H1 (cell line): Measurements from ENCODE around the gene PBX1. TPM values are rescaled to one million over a fixed set of nuclear protein-coding genes. Genes with fewer than 3 reads are reported as not detected.

ENCODE experiments used
- CTCF ChIA-PET: fragments of 300-600 bp; sonication (Branson Sonifier 250); formaldehyde crosslinking; loops from one replicate; lab custom pipeline; 2021; ENCODE audit not compliant: partially characterized antibody; lab: Charles Lee
- POLR2A ChIA-PET: fragments of 300-600 bp; sonication (Branson Sonifier 250); formaldehyde crosslinking; loops from one replicate; lab custom pipeline; 2021; ENCODE audit warnings: inconsistent platforms; ENCODE audit not compliant: partially characterized antibody; lab: Charles Lee
- DNase-seq, 2 experiments: peaks; one replicate each; pipeline versions ENCODE4 v3.0.0 to v3.0.0-alpha.2; 2010 to 2022; ENCODE audit warnings: low spot score in 2 of 2, low read depth in 1 of 2, mixed read lengths in 1 of 2
- FAIRE-seq: peaks from 2 replicates; lab custom pipeline; 2011; peaks lifted over from hg19 to GRCh38; lab: Jason Lieb, UNC
- H2AFZ ChIP-seq: 2 replicates; pipeline ENCODE4 v1.8.1; 2012; ENCODE audit warnings: low read length, inconsistent platforms
- H2AK5ac ChIP-seq: 2 replicates; pipeline ENCODE4 v1.6.1; 2013; ENCODE audit warnings: low read depth, low read length
- H2BK120ac ChIP-seq: replicated peaks from 2 replicates; pipeline ENCODE3; 2013; ENCODE audit warnings: low read depth, low read length, inconsistent platforms
- H2BK12ac ChIP-seq: 2 replicates; pipeline ENCODE4 v1.6.1; 2013; ENCODE audit warnings: low read depth, low read length
- H2BK15ac ChIP-seq: 2 replicates; pipeline ENCODE4 v1.6.1; 2013; ENCODE audit warnings: low read length
- H2BK20ac ChIP-seq: 2 replicates; pipeline ENCODE4 v1.6.1; 2013; ENCODE audit warnings: low read length
- H2BK5ac ChIP-seq: 2 replicates; pipeline ENCODE4 v1.6.1; 2013; ENCODE audit warnings: low read depth, low read length
- H3K14ac ChIP-seq: 2 replicates; pipeline ENCODE4 v1.6.1; 2013; ENCODE audit warnings: inconsistent platforms; ENCODE audit not compliant: insufficient read length
- H3K18ac ChIP-seq: 2 replicates; pipeline ENCODE4 v1.6.1; 2013; ENCODE audit warnings: low read length; ENCODE audit errors: extremely low read depth
- H3K23ac ChIP-seq: 2 replicates; pipeline ENCODE4 v1.6.1; 2013; ENCODE audit warnings: inconsistent platforms; ENCODE audit not compliant: insufficient read length
- H3K23me2 ChIP-seq: 2 replicates; pipeline ENCODE4 v1.6.1; 2013; ENCODE audit warnings: low read depth, low read length
- H3K27ac ChIP-seq: 2 replicates; pipeline ENCODE4 v1.6.1; 2011; ENCODE audit warnings: low read depth, low read length, inconsistent platforms
- H3K27me3 ChIP-seq, 4 experiments: replicated peaks in 1 of 4; 1 replicate in 1 of 4; 2 replicates in 3 of 4; pipeline versions ENCODE4 v1.6.1 to v1.8.1; 2011 to 2013; ENCODE audit warnings: low read length in 3 of 4, mild to moderate bottlenecking in 3 of 4, inconsistent platforms in 2 of 4, mixed read lengths in 2 of 4, moderate library complexity in 1 of 4; ENCODE audit not compliant: control insufficient read depth in 3 of 4, insufficient read depth in 3 of 4; ENCODE audit errors: extremely low read depth in 1 of 4
- H3K36me3 ChIP-seq, 4 experiments: 2 replicates each; pipeline versions ENCODE4 v1.6.1 to v1.8.1; 2011 to 2013; ENCODE audit warnings: mild to moderate bottlenecking in 4 of 4, low read length in 3 of 4, moderate library complexity in 2 of 4, control low read depth in 1 of 4, inconsistent platforms in 1 of 4; ENCODE audit not compliant: insufficient read depth in 4 of 4, control insufficient read depth in 2 of 4
- H3K4ac ChIP-seq: replicated peaks from 2 replicates; pipeline ENCODE3; 2013; ENCODE audit warnings: low read length, low read depth, mixed read lengths, inconsistent platforms; ENCODE audit not compliant: insufficient read length
- H3K4me1 ChIP-seq, 4 experiments: replicated peaks in 1 of 4; 1 replicate in 1 of 4; 2 replicates in 3 of 4; pipeline versions ENCODE4 v1.6.1 to v1.8.1; 2011 to 2013; ENCODE audit warnings: low read length in 3 of 4, inconsistent platforms in 2 of 4, mixed read lengths in 1 of 4; ENCODE audit not compliant: insufficient read depth in 4 of 4, control insufficient read depth in 3 of 4
- H3K4me2 ChIP-seq, 2 experiments: 2 replicates each; pipeline versions ENCODE4 v1.6.1 to v1.8.1; 2011 to 2013; ENCODE audit warnings: low read depth in 2 of 2, low read length in 2 of 2, control low read depth in 1 of 2, inconsistent platforms in 1 of 2, mild to moderate bottlenecking in 1 of 2; ENCODE audit not compliant: insufficient read depth in 1 of 2
- H3K4me3 ChIP-seq, 4 experiments: fragments of 200-600, 300-600 bp in 1 of 4; sonication (generic), shearing (Covaris generic), sonication (Bioruptor Twin) in 1 of 4; 2 replicates each; pipeline versions ENCODE4 v1.5.1 to v1.8.1; 2011 to 2016; ENCODE audit warnings: low read length in 4 of 4, low read depth in 3 of 4, control low read depth in 2 of 4, inconsistent platforms in 2 of 4, mild to moderate bottlenecking in 2 of 4, mixed read lengths in 1 of 4, moderate library complexity in 1 of 4; ENCODE audit not compliant: insufficient read depth in 2 of 4; ENCODE audit errors: extremely low read depth in 1 of 4
- H3K56ac ChIP-seq: replicated peaks from 2 replicates; pipeline ENCODE3; 2013; ENCODE audit warnings: low read depth, mild to moderate bottlenecking, mixed read lengths, low read length, inconsistent platforms; ENCODE audit not compliant: insufficient read length
- H3K79me1 ChIP-seq: 2 replicates; pipeline ENCODE4 v1.6.1; 2013; ENCODE audit warnings: low read depth, low read length, control low read depth
- H3K79me2 ChIP-seq, 2 experiments: 2 replicates each; pipeline versions ENCODE4 v1.6.1 to v1.8.1; 2012 to 2013; ENCODE audit warnings: low read length in 2 of 2, mild to moderate bottlenecking in 2 of 2, inconsistent platforms in 1 of 2; ENCODE audit not compliant: insufficient read depth in 2 of 2, control insufficient read depth in 1 of 2
- H3K9ac ChIP-seq, 4 experiments: replicated peaks in 1 of 4; 1 replicate in 1 of 4; 2 replicates in 3 of 4; pipeline versions ENCODE4 v1.6.1 to v1.8.1; 2011 to 2013; ENCODE audit warnings: low read depth in 3 of 4, low read length in 3 of 4, control low read depth in 2 of 4, mild to moderate bottlenecking in 2 of 4, moderate library complexity in 2 of 4, inconsistent platforms in 1 of 4; ENCODE audit errors: extremely low read depth in 1 of 4
- H3K9me3 ChIP-seq, 2 experiments: 2 replicates each; pipeline versions ENCODE4 v1.6.1 to v1.8.1; 2012 to 2013; ENCODE audit warnings: mild to moderate bottlenecking in 2 of 2, moderate library complexity in 2 of 2, control low read depth in 1 of 2, inconsistent platforms in 1 of 2, low read depth in 1 of 2, low read length in 1 of 2, mixed read lengths in 1 of 2; ENCODE audit not compliant: insufficient read depth in 2 of 2
- H4K20me1 ChIP-seq, 2 experiments: replicated peaks in 1 of 2; 2 replicates each; pipeline versions ENCODE3 to v1.8.1; 2011 to 2013; ENCODE audit warnings: inconsistent platforms in 2 of 2, low read length in 2 of 2, mild to moderate bottlenecking in 1 of 2; ENCODE audit not compliant: insufficient read depth in 2 of 2, control insufficient read depth in 1 of 2
- H4K5ac ChIP-seq: 2 replicates; pipeline ENCODE4 v1.6.1; 2013; ENCODE audit warnings: low read length, low read depth, mixed read lengths, inconsistent platforms; ENCODE audit not compliant: insufficient read length
- H4K8ac ChIP-seq: 2 replicates; pipeline ENCODE4 v1.8.0; 2013; ENCODE audit warnings: mild to moderate bottlenecking, moderate library complexity, low read length, inconsistent platforms; ENCODE audit not compliant: insufficient read depth; ENCODE audit errors: extremely low read depth
- H4K91ac ChIP-seq: replicated peaks from 2 replicates; pipeline ENCODE3; 2013; ENCODE audit warnings: low read length, mixed read lengths, inconsistent platforms; ENCODE audit not compliant: insufficient read length
- ASH2L ChIP-seq: fragments of 200-600, 300-600 bp; sonication (generic); IDR thresholded peaks from one replicate; pipeline ENCODE4 v1.7.1; 2017; ENCODE audit warnings: low read length
- CBX5 ChIP-seq: fragments of 300-800, 300-1000 bp; sonication (generic); IDR thresholded peaks from 2 replicates; pipeline ENCODE4 v1.7.1; 2016; ENCODE audit warnings: antibody characterized with exemption, low read length, low read depth
- CHD2 ChIP-seq: IDR thresholded peaks from 2 replicates; pipeline ENCODE4 v1.6.1; 2012; ENCODE audit warnings: low read length, improper control_type of control experiment
- CTCF ChIP-seq, 3 experiments: IDR thresholded peaks; 1 replicate in 2 of 3; 2 replicates in 1 of 3; pipeline versions ENCODE4 v1.5.1 to v1.6.1; 2011; ENCODE audit warnings: low read length in 3 of 3, mild to moderate bottlenecking in 3 of 3, inconsistent platforms in 2 of 3, low read depth in 1 of 3, moderate library complexity in 1 of 3; ENCODE audit not compliant: insufficient read depth in 1 of 3; ENCODE audit errors: control extremely low read depth in 1 of 3
- RXRA ChIP-seq: IDR thresholded peaks from 2 replicates; pipeline ENCODE4 v1.6.1; 2011; ENCODE audit warnings: low read depth, mild to moderate bottlenecking, low read length, moderate library complexity; ENCODE audit not compliant: insufficient read depth
- SIN3A ChIP-seq, 2 experiments: IDR thresholded peaks in 1 of 2; conservative IDR thresholded peaks in 1 of 2; 2 replicates each; pipeline ENCODE4 v1.6.1; 2011 to 2012; ENCODE audit warnings: low read length in 2 of 2, improper control_type of control experiment in 1 of 2, low read depth in 1 of 2, mild to moderate bottlenecking in 1 of 2
- SUZ12 ChIP-seq: fragments of 200-600 bp; sonication (generic); IDR thresholded peaks from 2 replicates; pipeline ENCODE4 v1.6.1; 2012; ENCODE audit warnings: mild to moderate bottlenecking, inconsistent platforms, low read length, moderate library complexity, mixed read lengths
- WGBS, 2 experiments: shearing (Covaris generic) in 1 of 2; methylation state at CpG; one replicate each; pipeline versions ENCODE4 v1.1.6 to v1.1.7; 2013 to 2015; ENCODE audit warnings: low lambda C conversion rate in 2 of 2, mixed read lengths in 2 of 2, inconsistent platforms in 1 of 2, low coverage in 1 of 2, missing lambda C conversion rate in 1 of 2; ENCODE audit not compliant: insufficient replicate concordance in 2 of 2, insufficient coverage in 1 of 2, insufficient read length in 1 of 2; ENCODE audit errors: extremely low coverage in 1 of 2, missing lambda C conversion rate in 1 of 2; 5-methylcytosine and 5-hydroxymethylcytosine counted together
- polyA plus RNA-seq, 7 experiments: library from polyadenylated mRNA; depleted of rRNA in 3 of 7; stranded (reverse) in 5 of 7; unstranded in 2 of 7; fragments of >200 nt in 5 of 7; fragments of 200-250 nt in 2 of 7; gene quantifications; 1 replicate in 5 of 7; 2 replicates in 1 of 7; 4 replicates in 1 of 7; pipeline versions ENCODE4 v1.2.1 to v1.2.3, GENCODE V29; 2011 to 2013; ENCODE audit warnings: missing spikeins in 2 of 7, mixed read lengths in 2 of 7
- total RNA-seq: library from RNA; stranded (reverse); fragmentation: NEBNext Ultra II Directional; extraction: Animal tissue kit (Norgen Biotek cat#: 25700); gene quantifications from 2 replicates; pipeline ENCODE4 v1.2.1, GENCODE V29; 2021

PBX1 gene
- total and polyA plus RNA-seq, 2 of the 8 experiments (the other 6 are each of a cell fraction or from before 2014, with no cell fraction given) = 87.4 to 124 TPM

- Histone ChIP-seq H3K23me2 (no peaks in the 10 kb centered on the region), H2AK5ac (no peak overlapping the region), H3K4me3 (no peak overlapping the region), H3K56ac (no peak overlapping the region), H2BK5ac (no peak overlapping the region), H3K9ac (no peak overlapping the region; a peak in 2 of 7 replicates), H3K14ac (no peak overlapping the region), H2BK20ac (no peak overlapping the region), H2BK12ac (no peak overlapping the region), H4K5ac (no peak overlapping the region), H2BK120ac (no peak overlapping the region), H3K23ac (no peak overlapping the region), H3K18ac (no peak overlapping the region), H3K36me3 (0 out of 8 replicates have a peak, but pooled peaks cover 0 to 2% (median 0%) of the 10 kb centered on the region in 4 experiments), H4K8ac (no peak overlapping the region), H3K79me1 (peaks cover 2% of the 10 kb centered on the region; the same call in 1 of the 2 replicates), H2BK15ac (no peak overlapping the region), H4K20me1 (peaks cover 2 to 5% of the 10 kb centered on the region in 2 experiments), H3K4ac (no peak overlapping the region), H2AFZ (no peak overlapping the region), H3K9me3 (no peaks in the 10 kb centered on the region), H3K27me3 (no peaks in the 10 kb centered on the region), H3K79me2 (peaks cover 0 to 91% of the 10 kb centered on the region in 2 experiments; a peak in 3 of 4 replicates), H3K4me1 (peaks cover 0 to 8% (median 5%) of the 10 kb centered on the region in 4 experiments; a peak in 3 of 7 replicates), H3K4me2 (no peak overlapping the region), H3K27ac (no peak overlapping the region), H4K91ac (no peak overlapping the region)
- CTCF ChIA-PET = interaction anchor here (0.8 kb wide), 1 partner anchor 10 kb away, joined by 3 read pairs; no protein-coding TSS in a partner anchor
- FAIRE-seq (no peak), DNase-seq (no peak)
- WGBS, 2 experiments = 84% methylated on average over 10 of the region's 10 CpGs; no CpG with 5 or more reads in 1 of the 2 experiments
- POLR2A ChIA-PET = no interaction called here
- TF ChIP-seq CHD2 (no peak), CBX5 (no peak), SUZ12 (no peak), RXRA (no peak), SIN3A (conservative IDR thresholded peaks at IDR 0.05 in 1 of 2, IDR thresholded peaks at IDR 0.05 in 1 of 2; ENCODE audit: low read depth in 1 of 2, low read length in 2 of 2) (no peak), ASH2L (no peak), CTCF (IDR thresholded peaks at IDR 0.05; ENCODE audit: control extremely low read depth in 1 of 3, insufficient read depth in 1 of 3, low read depth in 1 of 3, low read length in 3 of 3) (no peak)
Measured at GRCh38 chr1:164739189-164739588, 180.2 kb downstream of the PBX1 start.
